Astrocyte of the spinal cord (primary cell): Measurements from ENCODE around the gene WBP1.
"Not testable (repeated sequence)": the region's sequence is repeated elsewhere in the genome, so short reads cannot be mapped to it uniquely, and the experiment has no call there.

Experiments
- DNase-seq: peaks from one replicate; pipeline ENCODE4 v3.0.0; 2011; ENCODE audit warnings: low read depth, low spot score
- H3K4me3 ChIP-seq: 2 replicates; pipeline ENCODE4 v1.5.1; 2011; ENCODE audit warnings: low read depth, mild to moderate bottlenecking, low read length, moderate library complexity
- CTCF ChIP-seq: IDR thresholded peaks from 2 replicates; pipeline ENCODE4 v1.5.1; 2012; ENCODE audit warnings: low read depth, mild to moderate bottlenecking, low read length, inconsistent platforms
- in situ Hi-C: cut with HindIII; loops from 2 replicates; pipeline ENCODE4 v1.10.0; 2017; ENCODE audit warnings: low sequenced_read_pairs

Gene WBP1

GRCh38 chr2:74457549-74458131 is 598 bp upstream of the WBP1 start:
- no peak for TF ChIP-seq CTCF
- in situ Hi-C loops: no loop called here
- H3K4me3 ChIP-seq: peak overlapping the region; percentile 53
- DNase-seq: no peak

- H3K4me3 ChIP-seq: peak overlapping the region; percentile 89
- DNase-seq: no peak
- in situ Hi-C loops: no loop called here
- TF ChIP-seq CTCF: no peak
Observed at GRCh38 chr2:74458938-74459363, 713 bp downstream of the WBP1 start.

GRCh38 chr2:74459503-74460118 is 1.4 kb downstream of the WBP1 start:
- DNase-seq, in situ Hi-C loops: not testable (repeated sequence)
- H3K4me3 ChIP-seq: peak overlapping the region; percentile 89

GRCh38 chr2:74460187-74460586 is 1.9 kb downstream of the WBP1 start:
- H3K4me3 ChIP-seq, DNase-seq, in situ Hi-C loops: not testable (repeated sequence)

- DNase-seq: no peak
- in situ Hi-C loops: no loop called here
- no peak overlapping the region for H3K4me3 ChIP-seq
- TF ChIP-seq CTCF: no peak
Observed at GRCh38 chr2:74461187-74462053, 3.2 kb downstream of the WBP1 start.

- in situ Hi-C loops: no loop called here
- no peak overlapping the region for H3K4me3 ChIP-seq
- no peak for DNase-seq
- TF ChIP-seq CTCF: no peak
Observed at GRCh38 chr2:74462054-74462785, 4.0 kb downstream of the WBP1 start.

GRCh38 chr2:74462786-74463105 is 4.5 kb downstream of the WBP1 start:
- in situ Hi-C loops: no loop called here
- no peak for DNase-seq
- H3K4me3 ChIP-seq: no peak overlapping the region
- TF ChIP-seq CTCF: no peak
